Thoracic aorta (tissue), 2 donors: Measurements from ENCODE around the gene TNNI2. TPM values are rescaled to one million over a fixed set of nuclear protein-coding genes. Genes with fewer than 3 reads are reported as not detected.
"Not testable (repeated sequence)": the region's sequence is repeated elsewhere in the genome, so short reads cannot be mapped to it uniquely, and the experiment has no call there.

Experiments used
- ATAC-seq: fragments of 150-250 bp; one replicate; pipeline ENCODE4 v1.8.0; 2017; ENCODE audit warnings: low read depth; ENCODE audit not compliant: insufficient number of reproducible peaks, low FRiP score
- DNase-seq: peaks from one replicate; pipeline ENCODE4 v3.0.0-alpha.2; 2020; ENCODE audit warnings: low spot score
- H3K27ac ChIP-seq, 2 donors: fragments of 200-600 bp; sonication (generic); 1 replicate in 1 of 2; 2 replicates in 1 of 2; pipeline ENCODE4 v1.5.1; 2016; ENCODE audit warnings: mild to moderate bottlenecking in 2 of 2, moderate library complexity in 2 of 2
- H3K27me3 ChIP-seq: fragments of 200-600 bp; sonication (generic); replicated peaks from 2 replicates; pipeline ENCODE4 v1.6.0; 2016; ENCODE audit warnings: mild to moderate bottlenecking; ENCODE audit not compliant: insufficient read depth
- H3K36me3 ChIP-seq: fragments of 200-600 bp; sonication (generic); one replicate; pipeline ENCODE4 v1.5.1; 2016
- H3K4me1 ChIP-seq, 2 donors: fragments of 200-600 bp; sonication (generic); 1 replicate in 1 of 2; 2 replicates in 1 of 2; pipeline versions ENCODE4 v1.5.1 to v1.6.0; 2016; ENCODE audit warnings: low read depth in 2 of 2, mild to moderate bottlenecking in 1 of 2; ENCODE audit not compliant: control insufficient read depth in 1 of 2
- H3K4me3 ChIP-seq: fragments of 200-600 bp; sonication (generic); 2 replicates; pipeline ENCODE4 v1.5.1; 2016; ENCODE audit warnings: mild to moderate bottlenecking
- H3K9me3 ChIP-seq: fragments of 200-600 bp; sonication (generic); 2 replicates; pipeline ENCODE4 v1.5.1; 2016
- CTCF ChIP-seq: fragments of 200-600 bp; sonication (generic); IDR thresholded peaks from one replicate; pipeline ENCODE4 v1.5.1; 2019; ENCODE audit warnings: antibody characterized with exemption
- total RNA-seq, 2 donors: library from RNA; depleted of rRNA; stranded (reverse); fragments of >200 nt; gene quantifications; one replicate each; pipeline versions ENCODE4 v1.1.0 to v1.2.3, GENCODE V29; 2016

Gene TNNI2
- total RNA-seq, 2 donors from 2014 or later = not detected

DNA sequence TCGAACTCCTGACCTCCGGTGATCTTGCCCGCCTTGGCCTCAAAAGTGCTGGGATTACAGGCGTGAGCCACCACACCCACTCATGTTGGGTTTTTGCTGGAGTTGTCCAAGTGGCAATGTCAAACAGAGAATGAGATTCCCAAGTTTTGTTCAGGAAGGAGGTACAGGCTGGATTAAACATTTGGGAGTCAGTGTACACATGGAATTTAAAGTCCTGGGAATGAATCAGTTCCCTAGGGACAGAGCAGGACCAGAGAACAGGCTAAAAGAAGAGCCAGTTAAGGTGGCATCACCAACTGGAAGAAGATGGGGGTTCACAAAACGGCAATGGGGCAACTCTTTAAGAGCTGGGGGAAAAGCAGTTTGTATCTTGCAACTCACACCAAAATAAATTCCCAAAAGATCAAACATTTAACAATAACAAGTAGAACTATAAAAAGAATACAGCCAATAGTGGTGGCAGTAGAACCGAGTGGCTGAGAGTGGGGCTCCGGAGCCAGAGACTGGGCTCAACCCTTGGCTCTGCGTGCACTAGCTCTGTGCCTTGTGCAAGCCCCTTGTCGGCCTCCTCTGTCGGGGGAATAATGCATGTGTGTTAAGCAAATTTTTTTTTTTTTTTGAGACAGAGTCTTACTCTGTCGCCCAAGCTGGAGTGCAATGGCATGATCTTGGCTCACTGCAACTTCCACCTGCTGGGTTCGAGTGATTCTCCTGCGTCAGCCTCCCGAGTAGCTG is 41.2 kb upstream of the TNNI2 start:
- no peak overlapping the region for H3K27ac ChIP-seq
- H3K4me3 ChIP-seq = no peak overlapping the region
- no peak for TF ChIP-seq CTCF
- no peak for DNase-seq
- H3K27me3 ChIP-seq = no peaks in the 10 kb centered on the region
- no peaks in the 10 kb centered on the region for H3K4me1 ChIP-seq
- no peak for ATAC-seq
- H3K9me3 ChIP-seq = no peaks in the 10 kb centered on the region
- H3K36me3 ChIP-seq = no peaks in the 10 kb centered on the region

DNA sequence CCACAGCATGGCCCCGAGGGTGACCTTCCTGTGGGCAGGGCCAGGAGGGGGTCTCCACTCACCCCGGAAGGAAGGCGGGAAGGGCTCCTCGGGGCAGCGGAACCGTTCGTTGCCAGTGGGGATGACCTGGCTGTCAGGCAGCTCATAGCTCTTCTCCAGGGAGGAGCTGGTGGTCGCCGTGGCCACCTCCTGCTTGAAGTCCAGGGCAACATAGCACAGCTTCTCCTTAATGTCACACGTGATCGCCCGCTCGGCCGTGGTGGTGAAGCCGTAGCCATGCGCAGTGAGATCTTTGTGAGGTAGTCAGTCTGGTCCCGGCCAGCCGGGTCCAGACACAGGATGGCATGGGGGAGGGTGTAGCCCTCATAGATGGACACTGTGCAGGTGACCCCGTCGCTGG is 35.5 kb upstream of the TNNI2 start:
- H3K27me3 ChIP-seq = no peaks in the 10 kb centered on the region

DNA sequence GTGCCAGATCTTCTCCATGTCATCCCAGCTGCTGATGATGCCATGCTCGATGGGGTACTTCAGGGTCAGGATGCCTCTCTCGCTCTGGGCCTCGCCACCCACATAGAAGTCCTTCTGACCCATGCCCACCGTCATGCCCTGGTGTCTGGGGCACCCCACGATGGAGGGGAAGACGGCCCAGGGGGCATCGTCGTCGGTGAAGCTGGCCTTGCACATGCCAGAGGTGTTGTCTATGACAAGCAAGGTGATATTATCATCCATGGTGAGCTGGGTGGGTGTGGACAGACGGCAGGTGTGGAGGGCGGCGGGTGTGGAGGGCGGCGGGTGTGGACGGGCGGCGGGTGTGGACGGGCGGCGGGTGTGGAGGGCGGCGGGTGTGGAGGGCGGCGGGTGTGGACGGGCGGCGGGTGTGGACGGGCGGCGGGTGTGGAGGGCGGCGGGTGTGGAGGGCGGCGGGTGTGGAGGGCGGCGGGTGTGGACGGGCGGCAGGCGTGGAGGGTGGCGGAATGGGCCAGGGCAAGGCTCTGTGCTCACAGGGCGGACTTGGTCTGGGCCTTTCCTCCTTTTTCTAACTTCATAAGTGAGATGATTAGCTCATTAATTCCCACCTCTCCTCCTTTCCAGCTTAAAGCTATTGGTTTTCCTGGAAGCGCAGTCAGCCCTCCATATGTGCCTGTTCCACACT is 34.8 kb upstream of the TNNI2 start:
- not testable (repeated sequence) for H3K4me3 ChIP-seq, ATAC-seq, H3K27ac ChIP-seq, H3K9me3 ChIP-seq, H3K4me1 ChIP-seq, DNase-seq, H3K27me3 ChIP-seq, H3K36me3 ChIP-seq

More for the DNA sequence above, 35.5 kb upstream of the TNNI2 start:
- Histone ChIP-seq H3K4me3 (no peak overlapping the region), H3K36me3 (no peaks in the 10 kb centered on the region), H3K27ac (no peak overlapping the region), H3K9me3 (no peaks in the 10 kb centered on the region), H3K4me1 (no peaks in the 10 kb centered on the region)
- no peak for TF ChIP-seq CTCF
- no peak for ATAC-seq
- no peak for DNase-seq

GRCh38 chr11:1805525-1805924 is 33.3 kb upstream of the TNNI2 start:
- no peaks in the 10 kb centered on the region for H3K27me3 ChIP-seq
- H3K9me3 ChIP-seq = no peaks in the 10 kb centered on the region
- no peaks in the 10 kb centered on the region for H3K4me1 ChIP-seq
- no peak for TF ChIP-seq CTCF
- H3K36me3 ChIP-seq = no peaks in the 10 kb centered on the region
- ATAC-seq (no peak), DNase-seq (no peak)
- no peak overlapping the region for H3K27ac ChIP-seq
- no peak overlapping the region for H3K4me3 ChIP-seq

- Histone ChIP-seq H3K9me3 (no peaks in the 10 kb centered on the region), H3K36me3 (no peaks in the 10 kb centered on the region), H3K4me1 (no peaks in the 10 kb centered on the region), H3K4me3 (no peak overlapping the region), H3K27ac (no peak overlapping the region), H3K27me3 (no peaks in the 10 kb centered on the region)
- TF ChIP-seq CTCF = no peak
- DNase-seq (no peak), ATAC-seq (no peak)
Measured at GRCh38 chr11:1807264-1807995, 31.4 kb upstream of the TNNI2 start.
